HG03378 (cell line): ENCODE measurements around the gene CDH24.

Experiments
- ATAC-seq: cut with Tn5 transposase; IDR thresholded peaks from one replicate; pipeline ENCODE4 v1.9.1; 2021; ENCODE audit warnings: mild to moderate bottlenecking, moderate library complexity; ENCODE audit not compliant: unreplicated experiment

CDH24 gene

GRCh38 chr14:22998329-22999012, 58.8 kb downstream of the CDH24 start:
- ATAC-seq = no peak

DNA sequence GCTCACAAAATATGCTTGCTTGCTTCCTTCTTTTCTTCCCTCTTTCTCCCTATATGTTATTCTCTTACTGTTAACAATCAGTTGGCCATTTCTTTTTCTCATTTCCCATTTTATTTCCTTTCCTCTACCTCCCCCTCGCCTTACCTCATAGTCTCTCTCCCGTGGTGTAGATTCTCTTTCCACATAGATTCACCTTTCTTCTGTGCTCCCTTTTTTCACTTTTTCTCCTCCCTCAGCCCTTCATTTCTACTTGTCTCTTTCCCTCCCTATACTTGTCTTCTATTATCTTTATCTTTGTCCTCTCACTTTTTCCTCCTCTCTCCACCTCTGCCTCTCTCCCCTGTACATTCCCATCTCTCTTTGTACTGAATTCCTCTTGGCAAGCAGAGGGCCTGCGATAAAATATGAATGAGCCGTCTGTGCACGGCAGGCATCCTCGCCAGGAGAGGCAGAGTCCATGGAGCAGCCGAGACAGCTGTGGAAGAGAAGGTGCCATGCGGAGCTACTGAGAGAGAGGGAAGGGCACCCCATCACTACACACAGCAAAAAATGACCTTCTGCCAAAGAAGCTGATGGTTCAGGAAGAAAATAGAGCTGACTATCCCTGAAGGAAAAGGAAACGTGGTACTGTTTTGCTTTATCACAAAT, 59.5 kb downstream of the CDH24 start:
- ATAC-seq = no peak
